Measurements from ENCODE around the gene EPHA6. TPM values are rescaled to one million over a fixed set of nuclear protein-coding genes. Genes with fewer than 3 reads are reported as not detected.

EPHA6 gene
- total RNA-seq, 4 donors from 2014 or later, result not detected

- DNase-seq (no peak), ATAC-seq (no peak)
- Histone ChIP-seq H3K36me3 (no peaks in the 10 kb centered on the region), H3K9me3 (no peaks in the 10 kb centered on the region), H3K27me3 (no peaks in the 10 kb centered on the region), H3K27ac (no peak overlapping the region), H3K4me1 (no peaks in the 10 kb centered on the region), H3K4me3 (no peak overlapping the region)
- no peak for TF ChIP-seq POLR2A (IDR thresholded peaks at IDR 0.05)
- TF ChIP-seq, protein P1, sequence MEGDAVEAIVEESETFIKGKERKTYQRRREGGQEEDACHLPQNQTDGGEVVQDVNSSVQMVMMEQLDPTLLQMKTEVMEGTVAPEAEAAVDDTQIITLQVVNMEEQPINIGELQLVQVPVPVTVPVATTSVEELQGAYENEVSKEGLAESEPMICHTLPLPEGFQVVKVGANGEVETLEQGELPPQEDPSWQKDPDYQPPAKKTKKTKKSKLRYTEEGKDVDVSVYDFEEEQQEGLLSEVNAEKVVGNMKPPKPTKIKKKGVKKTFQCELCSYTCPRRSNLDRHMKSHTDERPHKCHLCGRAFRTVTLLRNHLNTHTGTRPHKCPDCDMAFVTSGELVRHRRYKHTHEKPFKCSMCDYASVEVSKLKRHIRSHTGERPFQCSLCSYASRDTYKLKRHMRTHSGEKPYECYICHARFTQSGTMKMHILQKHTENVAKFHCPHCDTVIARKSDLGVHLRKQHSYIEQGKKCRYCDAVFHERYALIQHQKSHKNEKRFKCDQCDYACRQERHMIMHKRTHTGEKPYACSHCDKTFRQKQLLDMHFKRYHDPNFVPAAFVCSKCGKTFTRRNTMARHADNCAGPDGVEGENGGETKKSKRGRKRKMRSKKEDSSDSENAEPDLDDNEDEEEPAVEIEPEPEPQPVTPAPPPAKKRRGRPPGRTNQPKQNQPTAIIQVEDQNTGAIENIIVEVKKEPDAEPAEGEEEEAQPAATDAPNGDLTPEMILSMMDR (IDR thresholded peaks at IDR 0.05 in 4 of 5, conservative IDR thresholded peaks at IDR 0.05 in 1 of 5), result no peak
- in situ Hi-C loops (cut with MboI; ENCODE audit: low sequenced_read_pairs in 4 of 4) (no loop called here), intact Hi-C loops (cut with DNase I; ENCODE audit: low total_unique reads) (no loop called here)
These were observed 464.1 kb downstream of the EPHA6 start for GRCh38 chr3:97278506-97278905.

DNA sequence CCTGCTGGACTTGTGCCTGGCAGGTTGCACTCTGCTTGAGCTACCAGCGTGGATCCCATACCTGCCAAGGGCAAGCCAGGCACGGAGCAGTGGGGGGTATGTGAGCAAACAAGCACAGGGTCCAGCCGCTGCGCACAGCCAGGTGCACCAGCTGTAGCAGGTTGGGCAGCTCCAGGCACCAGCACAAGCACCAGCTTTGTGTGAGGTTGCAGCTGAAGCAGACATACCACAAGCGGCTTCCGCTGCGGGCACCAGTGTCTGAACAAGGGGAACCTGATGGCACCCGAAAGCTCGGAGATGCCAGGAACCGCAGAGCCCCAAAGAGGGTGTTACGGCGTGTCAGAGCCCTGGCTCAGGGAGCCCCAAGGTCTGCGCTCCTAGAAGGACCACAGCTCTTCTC, 477.5 kb downstream of the EPHA6 start:
- Histone ChIP-seq H3K9me3 (no peaks in the 10 kb centered on the region), H3K27ac (no peak overlapping the region), H3K36me3 (no peaks in the 10 kb centered on the region), H3K4me3 (no peak overlapping the region), H3K4me1 (no peaks in the 10 kb centered on the region), H3K27me3 (no peaks in the 10 kb centered on the region)
- intact Hi-C loops (cut with DNase I; ENCODE audit: low total_unique reads) (no loop called here), in situ Hi-C loops (cut with MboI; ENCODE audit: low sequenced_read_pairs in 4 of 4) (no loop called here)
- TF ChIP-seq, protein P1 (IDR thresholded peaks at IDR 0.05 in 4 of 5, conservative IDR thresholded peaks at IDR 0.05 in 1 of 5), result no peak
- TF ChIP-seq POLR2A (IDR thresholded peaks at IDR 0.05), result no peak
- DNase-seq (no peak), ATAC-seq (no peak)

DNA sequence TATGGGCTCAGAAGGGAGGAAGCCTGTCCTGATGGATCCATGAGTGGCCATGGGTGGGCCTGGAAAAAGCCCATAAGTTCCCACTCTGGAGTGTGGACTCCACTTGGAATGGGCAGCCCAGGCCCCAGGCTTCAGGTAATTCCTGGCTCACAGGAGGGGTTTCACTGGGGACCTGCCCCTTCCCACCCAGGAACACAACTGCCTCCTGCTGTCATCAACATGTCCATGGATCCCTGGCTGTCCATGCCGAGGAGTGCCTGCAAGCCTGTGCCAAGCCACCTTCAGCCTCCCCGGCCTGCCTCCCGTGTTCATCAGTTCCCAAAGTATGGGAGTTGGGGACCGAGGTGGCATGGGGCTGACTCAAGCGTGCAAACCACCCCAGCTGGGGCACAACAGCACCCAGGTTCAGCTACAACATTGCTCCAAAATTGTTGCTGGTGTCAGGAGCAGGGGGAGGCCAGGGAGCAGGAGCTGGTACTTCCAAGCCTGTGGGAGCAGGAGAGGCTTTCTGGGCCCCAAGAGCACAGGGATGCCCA, 479.3 kb downstream of the EPHA6 start:
- H3K27me3 ChIP-seq, result no peaks in the 10 kb centered on the region
- H3K4me3 ChIP-seq, result no peak overlapping the region
- no peak for DNase-seq
- ATAC-seq, result no peak
- H3K4me1 ChIP-seq, result no peaks in the 10 kb centered on the region
- H3K36me3 ChIP-seq, result no peaks in the 10 kb centered on the region
- intact Hi-C loops (cut with DNase I; ENCODE audit: low total_unique reads) (no loop called here), in situ Hi-C loops (cut with MboI; ENCODE audit: low sequenced_read_pairs in 4 of 4) (no loop called here)
- no peaks in the 10 kb centered on the region for H3K9me3 ChIP-seq
- H3K27ac ChIP-seq, result no peak overlapping the region
- TF ChIP-seq, protein P1 (IDR thresholded peaks at IDR 0.05 in 4 of 5, conservative IDR thresholded peaks at IDR 0.05 in 1 of 5), result no peak
- TF ChIP-seq POLR2A (IDR thresholded peaks at IDR 0.05), result no peak

- no peak for ATAC-seq
- DNase-seq, result no peak
- no peaks in the 10 kb centered on the region for H3K36me3 ChIP-seq
- no peaks in the 10 kb centered on the region for H3K9me3 ChIP-seq
- no peaks in the 10 kb centered on the region for H3K27me3 ChIP-seq
- in situ Hi-C loops (cut with MboI; ENCODE audit: low sequenced_read_pairs in 4 of 4) (no loop called here), intact Hi-C loops (cut with DNase I; ENCODE audit: low total_unique reads) (no loop called here)
- H3K27ac ChIP-seq, result no peak overlapping the region
- no peaks in the 10 kb centered on the region for H3K4me1 ChIP-seq
- H3K4me3 ChIP-seq, result no peak overlapping the region
- TF ChIP-seq, protein P1 (IDR thresholded peaks at IDR 0.05 in 4 of 5, conservative IDR thresholded peaks at IDR 0.05 in 1 of 5), result no peak
- no peak for TF ChIP-seq POLR2A (IDR thresholded peaks at IDR 0.05)
These were observed 482.6 kb downstream of the EPHA6 start for GRCh38 chr3:97297032-97297431.

GRCh38 chr3:97301114-97301513, 486.7 kb downstream of the EPHA6 start:
- no peaks in the 10 kb centered on the region for H3K4me1 ChIP-seq
- no peak overlapping the region for H3K4me3 ChIP-seq
- no peaks in the 10 kb centered on the region for H3K36me3 ChIP-seq
- H3K9me3 ChIP-seq, result no peaks in the 10 kb centered on the region
- in situ Hi-C loops (cut with MboI; ENCODE audit: low sequenced_read_pairs in 4 of 4) (no loop called here), intact Hi-C loops (cut with DNase I; ENCODE audit: low total_unique reads) (no loop called here)
- H3K27ac ChIP-seq, result no peak overlapping the region
- TF ChIP-seq POLR2A (IDR thresholded peaks at IDR 0.05), result no peak
- TF ChIP-seq, protein P1 (IDR thresholded peaks at IDR 0.05 in 4 of 5, conservative IDR thresholded peaks at IDR 0.05 in 1 of 5), result no peak
- H3K27me3 ChIP-seq, result no peaks in the 10 kb centered on the region
- DNase-seq (no peak), ATAC-seq (no peak)

Data from gastrocnemius medialis (tissue), 4 donors.